SW480 (cell line): ENCODE data around the gene RFX3.
"Not testable (repeated sequence)": the region's sequence is repeated elsewhere in the genome, so short reads cannot be mapped to it uniquely, and the experiment has no call there.

ENCODE experiments used
- DNase-seq: peaks from one replicate; pipeline ENCODE4 v3.0.0-alpha.2; 2016; ENCODE audit warnings: low spot score

Gene RFX3

DNA sequence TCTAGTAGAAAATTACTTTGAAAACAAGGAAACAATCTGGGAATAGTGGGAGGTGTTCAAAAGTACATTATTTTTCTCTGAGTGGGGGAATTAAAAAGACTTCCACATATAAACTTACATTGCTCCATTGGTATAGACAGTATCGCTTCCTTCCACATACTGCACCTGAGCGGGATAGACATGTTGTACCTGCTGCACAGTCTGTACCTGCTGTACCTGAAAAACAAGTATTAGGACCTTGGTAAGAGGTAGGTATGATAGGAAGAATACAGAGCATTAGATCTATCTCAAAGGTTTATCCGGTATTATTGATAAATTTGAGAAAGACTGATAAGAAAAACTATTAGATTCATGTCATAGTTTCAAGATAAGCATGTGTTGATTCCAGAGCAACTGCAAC lies 179.3 kb downstream of the RFX3 start:
- DNase-seq = no peak

GRCh38 chr9:3343671-3344070 lies 182.1 kb downstream of the RFX3 start:
- DNase-seq = no peak

DNA sequence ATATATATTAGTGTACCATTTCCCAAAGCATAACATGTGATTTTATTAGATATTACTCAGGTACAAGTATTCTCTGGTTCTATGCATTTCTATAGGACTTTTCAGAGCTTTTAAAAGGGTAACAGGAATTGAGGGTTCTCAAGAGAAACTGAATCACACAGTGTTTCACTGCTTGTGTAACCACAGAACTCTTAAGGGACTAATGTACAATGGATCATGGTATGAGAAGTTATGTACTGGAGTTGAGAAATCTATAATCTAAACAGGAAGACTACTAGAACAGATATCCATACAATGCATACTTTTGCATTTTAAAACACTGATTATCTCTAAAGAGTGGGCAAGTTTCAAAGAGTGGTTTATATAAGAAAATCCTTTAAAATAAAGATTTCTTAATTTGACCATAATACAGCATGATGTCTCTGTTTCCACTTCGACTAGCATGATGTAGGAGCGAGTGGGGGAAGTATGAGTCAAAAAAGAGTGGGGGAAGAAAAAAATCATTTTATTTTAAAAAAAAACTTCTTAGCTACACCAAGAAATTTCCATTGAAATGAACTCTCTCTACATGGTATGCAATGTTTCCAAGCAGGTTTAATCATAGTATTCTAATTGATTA lies 183.5 kb downstream of the RFX3 start:
- DNase-seq = no peak

- no peak for DNase-seq
Observed at GRCh38 chr9:3337515-3338225, 188.1 kb downstream of the RFX3 start.

DNA sequence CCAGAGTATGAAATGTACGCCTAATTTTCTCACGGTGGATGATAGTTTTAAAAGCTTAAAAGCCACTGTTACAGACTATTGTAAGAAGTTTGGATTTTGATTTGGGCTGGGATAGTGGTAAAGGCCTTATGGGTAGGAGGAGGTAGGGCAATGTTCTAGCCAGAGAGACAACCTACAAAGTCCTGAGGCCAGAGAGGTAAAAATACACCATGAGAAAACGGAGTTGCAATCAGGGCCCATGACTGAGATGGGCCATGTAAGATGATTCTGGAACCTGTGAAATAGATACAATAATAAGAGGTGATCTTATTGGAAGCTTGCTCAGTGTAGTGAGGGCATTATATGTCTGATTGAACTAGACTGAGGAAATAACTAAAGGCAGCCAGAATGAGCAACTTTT lies 188.8 kb downstream of the RFX3 start:
- no peak for DNase-seq

DNA sequence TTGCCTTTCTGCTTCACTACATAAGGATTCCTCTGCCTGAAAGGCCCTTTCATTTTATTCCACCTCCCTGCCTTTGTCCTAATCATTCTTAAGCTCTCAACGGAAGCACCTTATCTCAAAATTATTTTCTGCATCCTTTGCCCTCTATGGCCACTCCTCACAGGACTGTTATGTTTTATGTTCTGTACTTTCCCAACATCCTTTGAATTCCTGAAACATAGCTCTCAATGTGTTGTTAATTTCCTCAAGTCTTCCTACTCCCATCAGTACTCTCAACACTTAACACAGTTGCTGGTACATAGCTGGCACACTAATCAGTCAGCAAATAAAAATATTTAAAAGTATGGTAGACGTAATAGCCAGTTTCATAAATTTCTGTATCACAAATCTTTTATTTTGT lies 193.0 kb downstream of the RFX3 start:
- DNase-seq = no peak

DNA sequence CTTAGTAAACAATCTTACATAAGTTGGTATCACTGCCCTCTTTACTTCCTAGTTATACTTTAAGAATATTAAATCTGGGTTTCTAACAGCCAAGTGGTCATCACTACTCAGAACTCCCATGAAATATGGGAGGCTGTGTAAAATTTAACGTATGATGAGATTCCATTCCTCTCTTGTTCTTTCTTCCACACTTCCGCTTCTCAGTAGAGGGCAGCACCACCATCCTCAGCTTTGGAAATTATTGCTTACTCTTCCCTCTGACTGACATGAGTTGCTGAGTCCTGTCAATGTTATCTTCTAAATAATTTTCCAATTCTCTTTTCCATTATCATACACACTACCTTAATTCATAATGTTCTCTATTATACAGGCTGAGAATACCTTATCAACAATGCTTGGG lies 194.0 kb downstream of the RFX3 start:
- peak; percentile 17 for DNase-seq

- DNase-seq = no peak
Observed at GRCh38 chr9:3330792-3331420, 194.9 kb downstream of the RFX3 start.

GRCh38 chr9:3329361-3329760 lies 196.4 kb downstream of the RFX3 start:
- DNase-seq = no peak

DNA sequence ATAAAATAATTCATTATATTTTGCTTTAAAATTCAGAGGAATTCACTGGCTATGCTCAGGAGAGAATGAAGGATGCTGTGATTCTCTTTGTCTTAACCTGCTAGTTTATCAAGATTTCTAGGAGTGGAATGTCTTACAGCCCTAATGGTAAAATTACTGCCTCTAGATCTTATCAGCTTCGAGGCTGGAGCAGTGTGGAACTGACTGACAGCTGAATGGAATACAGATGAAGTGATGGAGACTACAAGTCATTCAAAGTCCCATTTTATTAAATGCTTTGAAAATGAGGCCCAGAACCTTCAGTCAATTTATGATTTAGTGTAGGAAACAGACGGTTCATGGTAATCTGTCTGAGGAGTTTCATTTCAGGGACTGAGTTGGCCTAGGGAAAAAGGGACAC lies 202.1 kb downstream of the RFX3 start:
- DNase-seq = no peak

GRCh38 chr9:3321186-3321585 lies 204.6 kb downstream of the RFX3 start:
- no peak for DNase-seq

GRCh38 chr9:3312595-3312994 lies 213.2 kb downstream of the RFX3 start:
- DNase-seq = not testable (repeated sequence)

- no peak for DNase-seq
Observed at GRCh38 chr9:3308609-3309008, 217.2 kb downstream of the RFX3 start.

- DNase-seq = not testable (repeated sequence)
Observed at GRCh38 chr9:3304388-3304787, 221.4 kb downstream of the RFX3 start.

DNA sequence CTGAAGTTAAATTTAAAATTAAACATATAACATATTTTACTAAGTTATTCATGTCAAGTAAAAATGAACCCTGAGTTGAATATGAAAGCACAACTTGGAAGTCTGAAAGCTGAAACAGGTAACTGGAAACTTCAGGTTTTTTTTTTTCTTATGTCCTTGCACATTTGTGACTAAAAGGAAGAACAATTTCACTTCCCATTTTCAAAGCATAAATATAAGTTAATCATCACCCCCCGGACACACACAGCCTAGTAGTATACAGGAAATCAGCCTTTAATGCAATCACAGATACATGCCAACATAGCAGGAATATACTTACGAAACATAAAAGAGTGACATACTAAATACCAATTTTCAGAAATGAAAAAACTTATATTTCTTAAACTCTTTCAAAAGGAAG lies 225.9 kb downstream of the RFX3 start:
- DNase-seq = no peak

DNA sequence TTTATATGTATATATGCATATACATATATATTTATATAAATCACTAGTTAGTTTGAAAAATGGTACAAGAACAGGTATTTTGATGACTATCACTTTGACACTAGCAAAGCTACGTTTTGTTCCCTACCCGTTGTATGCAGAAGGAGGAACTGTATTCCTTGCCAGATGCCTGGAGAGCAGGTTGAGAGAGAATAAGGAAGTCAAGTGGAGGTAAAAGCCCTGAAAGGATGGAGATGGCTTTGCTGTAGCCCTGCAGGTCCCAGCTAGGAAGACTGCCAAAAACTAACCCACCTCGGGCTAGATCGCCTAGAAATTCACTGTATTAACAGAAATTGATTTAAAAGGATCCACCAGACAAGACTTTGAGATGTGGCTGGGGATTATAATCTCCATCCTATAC lies 229.3 kb downstream of the RFX3 start:
- no peak for DNase-seq

DNA sequence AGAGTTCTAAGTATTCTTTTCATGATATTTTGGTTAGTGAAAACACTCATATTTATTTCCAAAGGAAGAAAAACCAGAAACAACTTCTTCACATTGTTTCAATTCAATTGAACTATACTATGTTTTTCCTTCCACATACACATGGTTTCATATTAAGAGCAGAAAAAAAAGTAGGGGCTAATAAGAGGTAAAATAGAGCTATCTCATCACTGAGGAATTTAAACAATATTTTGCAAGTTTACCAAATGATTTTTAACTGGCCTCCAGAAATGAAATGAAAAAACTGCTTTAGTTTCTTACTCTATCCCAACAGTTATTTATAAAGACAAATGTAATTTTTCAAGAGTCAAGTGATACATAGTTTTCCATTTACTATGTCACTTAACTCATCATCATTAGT lies 233.5 kb downstream of the RFX3 start:
- no peak for DNase-seq

DNA sequence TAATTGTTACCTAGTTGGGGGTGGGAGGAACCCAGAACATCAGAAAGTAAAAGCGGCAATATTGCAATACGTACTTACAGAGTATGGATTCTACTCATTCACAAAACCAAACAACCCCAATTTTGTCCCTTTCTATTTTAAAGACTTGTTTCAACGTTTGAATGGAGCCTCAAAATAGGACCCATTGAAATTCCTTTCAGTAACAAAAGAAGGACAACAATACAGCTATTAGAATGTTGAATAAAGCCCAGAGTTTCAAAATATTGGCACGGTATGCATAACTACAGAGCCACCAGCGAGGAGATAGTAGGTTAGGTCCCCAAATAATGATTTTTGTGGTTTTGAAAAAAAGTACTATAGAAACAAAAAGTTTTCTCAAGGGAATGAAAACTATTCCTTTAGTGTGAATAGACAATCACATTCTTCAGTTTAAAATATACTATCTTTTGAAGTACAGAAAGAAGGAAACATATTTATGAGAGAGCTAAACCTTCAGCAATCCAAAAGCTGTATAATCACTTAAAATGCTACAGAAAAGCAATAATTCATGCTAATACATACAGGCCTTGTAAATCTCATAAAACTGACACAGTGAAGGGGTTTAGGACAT lies 235.5 kb downstream of the RFX3 start:
- DNase-seq = no peak

DNA sequence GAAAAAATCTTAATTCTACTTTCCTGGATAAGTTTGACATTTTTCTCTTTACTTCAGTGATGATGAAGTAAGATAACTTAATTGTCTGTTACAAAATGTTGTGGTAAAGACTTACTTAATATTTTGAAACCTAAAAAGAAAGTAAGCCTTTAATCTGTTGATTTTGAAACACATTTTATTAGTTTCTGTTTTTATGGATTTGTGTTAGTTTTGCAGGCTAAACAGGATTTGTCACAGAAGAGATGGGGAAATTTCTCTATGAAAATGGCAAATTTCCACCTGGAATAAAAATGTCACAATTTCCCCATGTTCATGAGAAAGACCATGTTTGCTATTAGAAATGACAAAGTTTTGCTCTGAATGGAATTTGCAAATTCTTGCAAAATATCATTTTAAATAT lies 237.1 kb downstream of the RFX3 start:
- DNase-seq = no peak

- no peak for DNase-seq
Observed at GRCh38 chr9:3285365-3286161, 240.2 kb downstream of the RFX3 start.

DNA sequence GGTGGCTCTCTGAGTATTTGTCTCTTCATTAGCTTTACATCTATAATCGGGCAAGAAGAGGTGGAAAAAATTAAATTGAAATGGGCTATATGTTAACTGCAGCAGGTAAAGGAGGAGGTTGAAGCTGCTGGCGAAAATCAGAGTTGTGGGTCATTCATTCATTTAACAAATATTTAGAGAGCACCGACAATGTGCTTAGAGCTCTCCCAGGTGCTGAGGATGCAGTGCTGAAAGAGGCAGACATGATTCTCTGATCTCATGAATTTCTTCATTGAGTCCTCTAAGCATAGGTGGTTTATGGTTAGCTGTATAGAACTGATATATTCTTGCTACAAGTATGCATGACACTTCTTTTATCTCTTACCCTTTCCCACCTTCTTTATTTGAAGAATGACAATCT lies 243.4 kb downstream of the RFX3 start:
- no peak for DNase-seq

GRCh38 chr9:3281399-3281798 lies 244.4 kb downstream of the RFX3 start:
- DNase-seq = no peak
